GM19452 (cell line): ENCODE data around the gene CCN6.

ENCODE experiments used
- ATAC-seq: cut with Tn5 transposase; IDR thresholded peaks from one replicate; pipeline ENCODE4 v1.9.1; 2021; ENCODE audit not compliant: unreplicated experiment

Gene CCN6

DNA sequence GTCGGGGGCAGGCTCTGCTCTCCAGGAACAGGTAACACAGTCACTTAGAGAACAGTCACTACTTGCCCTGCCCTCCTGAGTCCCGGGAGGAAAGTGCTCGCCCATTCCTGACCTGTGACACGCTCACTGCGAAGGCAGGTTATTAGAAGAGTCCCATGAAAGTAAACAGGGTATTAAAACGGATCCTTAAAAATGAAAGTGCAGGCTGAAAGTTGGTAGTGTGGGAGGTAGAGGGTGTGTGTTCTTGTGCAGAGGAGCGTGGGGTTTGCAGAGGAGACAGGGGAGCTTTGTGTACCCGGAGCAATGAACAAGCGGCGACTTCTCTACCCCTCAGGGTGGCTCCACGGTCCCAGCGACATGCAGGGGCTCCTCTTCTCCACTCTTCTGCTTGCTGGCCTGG, at the start of gene CCN6:
Gene CCN6, plus strand, starts transcription at position 104 of the 400 bp plus-strand sequence. Its CDS starts 254 bp downstream, at position 358.
- ATAC-seq, result no peak

DNA sequence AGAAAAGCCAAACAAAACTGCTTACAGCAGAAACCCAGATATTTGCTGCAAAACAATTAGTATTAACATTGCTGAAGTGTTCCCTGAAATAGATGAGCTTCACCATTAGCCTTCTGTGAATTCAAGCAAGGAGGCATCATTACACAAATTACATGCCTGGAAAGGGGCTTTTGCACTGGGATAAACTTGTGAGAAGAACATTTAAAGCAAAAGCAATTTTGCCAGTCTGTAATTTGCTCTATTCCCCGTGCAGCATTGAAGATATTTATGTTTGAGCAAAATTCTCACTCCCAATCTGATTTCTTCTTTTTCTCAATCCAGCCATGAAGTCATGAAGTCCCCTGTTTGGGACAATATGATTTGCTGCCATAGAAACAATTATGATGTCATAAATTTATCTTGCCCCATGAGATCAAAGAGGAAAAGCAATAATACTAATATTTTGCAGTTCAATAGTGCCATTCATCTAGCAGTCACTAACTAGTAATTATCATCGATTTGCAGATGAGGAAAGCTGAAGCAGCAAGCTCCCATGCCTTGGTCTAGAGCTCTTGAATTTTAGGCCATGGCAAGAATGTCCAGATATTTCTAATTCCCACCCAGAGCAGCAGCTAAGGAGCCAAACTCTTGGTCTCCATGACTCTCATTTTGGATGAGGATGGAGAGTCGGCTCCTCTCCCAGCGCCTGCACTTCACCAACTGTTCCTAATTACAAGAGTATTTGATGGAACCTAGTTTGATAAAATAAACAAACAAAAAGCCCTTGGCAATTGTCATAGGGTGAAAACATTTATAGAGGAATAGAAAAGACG, 49.5 kb upstream of the CCN6 start:
- no peak for ATAC-seq

DNA sequence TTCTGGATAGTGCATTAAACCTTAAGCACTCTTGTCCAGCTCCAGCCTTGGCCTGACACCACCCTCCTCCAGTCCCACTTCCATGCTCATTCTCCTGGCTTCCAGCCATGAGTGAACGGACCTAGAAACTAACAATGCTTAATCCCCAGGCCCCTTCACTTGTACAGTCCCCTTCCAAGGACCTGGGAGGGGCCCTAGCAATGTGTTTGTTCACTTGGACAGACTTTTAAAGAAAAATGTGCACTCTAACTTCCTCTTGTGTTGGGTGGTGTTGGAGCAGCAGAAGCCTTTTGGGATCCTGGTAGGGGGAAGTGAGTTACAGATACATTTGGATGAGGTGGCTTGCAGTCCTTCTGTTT, 48.9 kb upstream of the CCN6 start:
- ATAC-seq, result no peak

DNA sequence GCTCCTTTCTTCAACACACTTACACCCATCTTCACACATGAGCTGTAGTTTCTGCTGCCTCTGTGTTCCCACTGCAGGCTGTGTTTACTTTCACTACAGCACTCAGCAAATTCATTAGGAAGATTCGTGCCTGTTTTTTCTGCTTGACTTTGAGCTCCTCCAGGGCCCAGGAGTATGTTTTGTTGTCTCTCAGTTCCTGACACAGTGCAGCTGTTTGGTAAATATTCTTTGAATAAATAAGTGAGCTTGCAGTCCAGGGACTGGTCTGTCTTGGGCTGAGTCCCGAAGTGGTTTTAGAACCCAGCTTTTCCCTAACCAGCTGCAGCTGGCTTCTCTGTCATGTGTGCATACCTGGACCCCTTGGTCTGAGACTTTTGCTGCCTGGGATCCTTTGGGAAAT, 46.6 kb upstream of the CCN6 start:
- ATAC-seq, result no peak

DNA sequence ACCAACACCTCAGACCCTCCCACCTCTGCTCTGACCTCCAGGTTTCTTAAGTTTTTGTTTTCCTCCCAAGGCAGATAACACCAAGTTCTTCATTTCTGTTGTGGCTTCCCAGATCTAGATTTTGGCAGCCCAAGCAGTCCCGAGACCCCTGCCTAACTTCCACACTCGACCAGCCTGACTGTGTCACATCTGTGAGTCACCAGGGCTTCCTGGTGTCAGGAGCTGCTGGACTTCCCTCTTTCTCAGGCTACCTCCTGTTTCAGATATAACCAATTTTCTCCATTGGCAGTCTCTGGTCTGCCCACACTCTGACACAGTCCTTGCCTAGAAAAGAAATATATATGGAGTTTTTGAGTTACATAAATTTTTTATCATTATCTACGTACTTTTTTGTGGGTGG, 46.1 kb upstream of the CCN6 start:
- ATAC-seq, result no peak

DNA sequence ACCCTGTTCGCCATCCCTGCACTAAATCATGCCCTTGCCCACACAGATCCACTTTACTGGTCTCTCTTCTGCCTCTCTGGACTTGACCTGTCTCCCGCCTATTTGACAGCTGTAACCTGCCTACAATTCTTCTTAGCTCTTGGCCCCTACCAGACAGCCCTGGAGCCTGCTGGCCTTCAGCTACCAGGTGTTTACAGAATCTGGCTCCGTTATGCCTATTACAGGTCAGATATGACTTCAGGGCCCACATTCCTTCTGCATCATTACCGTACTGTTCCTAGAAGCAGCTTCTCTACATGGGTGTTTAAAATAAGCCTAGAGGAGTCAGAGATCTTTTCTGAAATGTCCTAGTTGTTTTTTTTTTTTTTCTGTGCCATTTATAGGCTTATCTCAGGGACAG, 45.4 kb upstream of the CCN6 start:
- no peak for ATAC-seq

DNA sequence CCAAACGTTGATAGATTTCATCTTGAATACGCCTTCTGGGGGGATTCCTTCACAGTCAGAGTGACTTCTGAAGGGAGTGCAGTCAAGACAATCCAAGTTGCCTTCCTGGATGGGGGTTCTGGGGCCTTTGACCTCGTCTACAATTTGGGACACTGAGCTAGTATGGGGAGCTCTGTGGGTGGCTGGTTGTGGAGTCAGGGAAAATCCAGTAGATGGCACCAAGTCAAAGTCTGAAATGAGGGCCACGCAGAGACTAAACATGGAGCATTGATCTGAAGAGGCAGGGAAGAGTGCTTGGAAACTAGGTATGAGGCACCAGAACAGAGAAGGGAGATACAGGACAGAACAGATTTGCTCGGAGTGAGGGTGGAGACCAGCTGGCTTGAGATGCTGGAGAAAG, 43.6 kb upstream of the CCN6 start:
- ATAC-seq, result no peak

DNA sequence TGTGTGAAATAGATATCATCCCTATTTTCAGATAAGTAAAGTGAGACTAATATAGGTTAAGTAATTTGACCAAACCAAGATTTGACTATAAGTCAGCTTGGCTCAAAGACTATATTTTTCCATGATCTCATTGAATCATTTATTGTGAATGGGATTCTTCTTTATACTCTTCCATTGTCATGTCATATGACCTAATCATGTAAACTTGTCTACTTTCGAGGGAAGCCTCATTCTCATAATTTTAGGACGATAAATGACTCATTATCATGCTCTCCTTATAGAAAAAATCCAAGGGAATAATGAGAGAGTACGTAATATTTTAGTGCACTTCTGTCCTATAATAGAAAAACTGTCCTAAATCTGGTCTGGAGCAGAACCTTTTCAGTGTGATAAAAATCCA, 40.9 kb upstream of the CCN6 start:
- ATAC-seq, result no peak

DNA sequence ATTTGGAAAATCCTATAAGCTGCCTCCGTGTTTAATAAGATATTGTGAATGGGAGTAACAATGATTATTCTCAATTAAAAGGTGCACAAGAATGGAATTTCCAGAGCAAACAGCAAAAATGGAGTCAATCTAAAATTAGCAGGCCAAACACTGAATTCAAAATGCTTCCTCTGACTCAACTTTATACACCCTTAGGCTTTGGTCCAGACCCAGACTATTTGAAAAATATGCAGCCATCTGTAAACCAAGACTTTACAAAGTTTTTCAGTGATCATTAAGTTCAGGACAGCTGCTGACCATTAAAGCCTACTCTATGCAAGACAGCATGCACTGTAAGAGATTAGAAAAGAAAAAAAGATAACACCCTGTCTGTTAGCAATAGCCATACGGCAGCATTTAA, 39.4 kb upstream of the CCN6 start:
- no peak for ATAC-seq

DNA sequence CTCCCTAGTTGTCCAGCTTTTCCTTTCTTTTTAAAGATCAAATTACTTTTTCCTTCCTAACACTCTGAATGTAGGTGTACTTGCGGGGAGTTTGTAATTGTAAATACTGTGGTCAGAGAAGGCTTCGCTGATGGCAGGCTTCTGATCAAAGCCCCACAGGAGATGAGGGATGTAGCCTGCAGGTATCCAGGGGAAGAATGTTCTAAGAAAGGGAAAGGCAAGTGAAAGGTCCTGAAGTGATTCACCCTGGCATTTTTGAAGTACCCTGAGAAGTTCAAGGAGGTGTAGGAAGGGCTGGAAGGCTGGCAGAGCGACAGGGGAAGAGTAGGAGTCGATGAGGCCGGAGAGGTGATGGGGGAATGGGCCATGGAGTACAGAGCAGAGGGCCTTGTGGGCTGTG, 38.2 kb upstream of the CCN6 start:
- no peak for ATAC-seq

DNA sequence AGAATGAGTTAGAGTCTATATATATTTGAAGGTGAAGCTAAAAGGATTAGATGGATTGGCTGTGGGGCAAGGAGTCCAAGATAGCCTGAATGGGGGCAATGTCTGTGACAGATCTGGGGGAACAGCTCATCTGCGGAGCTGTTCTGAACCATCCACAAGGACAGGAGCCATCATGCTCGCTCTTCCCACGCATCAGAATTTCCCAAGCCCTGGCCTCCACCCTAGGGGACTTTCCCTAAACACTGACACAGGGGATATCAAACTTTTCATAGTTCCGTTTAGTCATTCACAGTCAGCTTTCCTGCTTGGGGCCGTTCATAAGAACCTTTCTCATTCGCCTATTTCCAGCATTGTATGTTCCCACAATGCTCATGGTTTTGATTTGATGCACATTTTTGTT, 37.6 kb upstream of the CCN6 start:
- no peak for ATAC-seq

DNA sequence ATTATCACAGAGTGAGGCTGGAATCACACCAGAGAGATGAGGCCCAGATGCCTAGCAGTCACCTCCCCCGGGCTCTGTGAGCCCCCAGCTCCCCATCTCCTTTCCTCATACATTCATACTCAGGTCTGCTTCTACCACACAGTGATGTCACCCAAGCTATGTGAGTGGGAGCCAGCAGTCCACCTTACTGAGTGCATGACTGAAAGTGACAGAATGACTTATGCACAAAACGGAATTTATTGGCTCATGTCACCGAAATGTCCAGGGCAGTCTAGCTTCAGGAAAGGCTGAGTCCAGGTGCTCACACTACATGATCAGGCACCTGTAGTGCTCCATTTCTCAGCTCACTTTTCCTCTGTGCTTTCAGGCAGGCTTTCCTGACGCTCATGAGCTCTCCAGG, 36.7 kb upstream of the CCN6 start:
- no peak for ATAC-seq

DNA sequence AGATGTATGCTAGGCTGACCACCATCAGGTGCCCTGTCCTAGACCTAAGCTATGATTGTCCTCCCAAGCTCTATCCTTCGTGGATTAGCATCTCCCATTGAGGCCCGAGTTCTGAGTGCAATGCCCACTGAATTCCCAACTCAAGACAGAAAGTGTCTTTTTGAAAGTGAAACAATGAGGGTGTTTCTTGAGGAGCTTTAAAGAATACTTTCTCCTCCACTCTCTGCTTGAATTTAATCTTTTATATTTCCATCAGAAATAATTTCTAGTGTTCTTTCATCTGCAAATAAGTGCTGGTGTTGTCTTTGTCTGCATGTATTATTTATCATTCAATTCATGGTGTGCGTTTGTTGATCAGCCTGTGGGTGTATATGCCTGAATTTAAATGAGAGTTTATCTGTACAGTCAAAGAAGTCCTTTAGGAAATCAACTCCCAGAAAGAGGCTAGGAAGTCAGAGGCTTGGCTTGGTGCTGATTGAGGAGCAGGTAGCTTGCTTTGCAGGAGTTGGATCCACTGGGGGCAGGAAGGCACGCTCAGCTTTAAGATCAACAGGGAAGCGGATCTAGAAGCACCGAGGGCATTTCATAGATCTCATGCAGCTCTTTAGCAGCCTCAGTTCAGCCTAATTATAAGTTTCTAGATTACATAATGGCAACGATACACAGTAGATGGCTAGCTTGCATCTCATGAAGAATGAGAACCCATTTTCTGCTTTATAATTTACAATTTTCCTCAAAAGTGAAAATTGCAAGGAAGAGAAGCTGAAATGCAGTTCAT, 36.0 kb upstream of the CCN6 start:
- ATAC-seq, result no peak

DNA sequence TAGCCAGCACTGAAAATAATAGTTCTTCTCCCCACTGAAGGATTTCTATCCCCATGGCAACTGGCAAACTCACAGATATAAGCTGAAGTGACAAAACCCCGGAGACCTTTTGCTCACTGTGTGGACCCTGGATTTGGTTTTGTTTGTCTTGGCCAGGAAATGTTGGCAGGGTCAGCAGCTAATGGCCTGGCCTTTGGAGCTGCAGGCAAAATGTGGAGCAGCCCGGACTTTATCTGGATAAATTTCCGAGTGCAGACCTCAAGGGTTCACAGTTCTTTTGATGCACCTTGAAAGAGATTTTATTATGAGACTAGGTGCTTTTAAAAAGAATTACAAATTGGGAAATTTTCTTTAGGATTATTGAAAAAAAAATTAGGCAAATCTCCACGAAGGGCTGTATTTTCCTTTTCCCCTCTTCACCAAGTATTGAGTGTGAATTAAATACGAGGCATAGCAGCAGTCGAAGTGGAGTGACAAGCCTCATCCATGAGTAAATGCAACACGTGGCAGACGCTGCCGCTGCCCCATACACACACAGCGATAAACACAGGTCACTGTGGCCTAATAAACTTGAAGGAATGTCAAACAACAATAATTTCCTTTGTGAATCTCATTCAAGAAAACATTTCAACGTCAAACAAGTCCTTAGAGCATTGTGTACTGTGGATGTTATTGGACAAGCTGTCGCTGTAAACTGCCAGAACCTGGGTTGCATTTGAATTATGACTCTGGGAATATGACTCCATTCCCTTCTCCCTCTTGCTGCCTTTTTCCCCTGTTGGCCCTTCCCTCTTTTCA, 35.1 kb upstream of the CCN6 start:
- no peak for ATAC-seq

DNA sequence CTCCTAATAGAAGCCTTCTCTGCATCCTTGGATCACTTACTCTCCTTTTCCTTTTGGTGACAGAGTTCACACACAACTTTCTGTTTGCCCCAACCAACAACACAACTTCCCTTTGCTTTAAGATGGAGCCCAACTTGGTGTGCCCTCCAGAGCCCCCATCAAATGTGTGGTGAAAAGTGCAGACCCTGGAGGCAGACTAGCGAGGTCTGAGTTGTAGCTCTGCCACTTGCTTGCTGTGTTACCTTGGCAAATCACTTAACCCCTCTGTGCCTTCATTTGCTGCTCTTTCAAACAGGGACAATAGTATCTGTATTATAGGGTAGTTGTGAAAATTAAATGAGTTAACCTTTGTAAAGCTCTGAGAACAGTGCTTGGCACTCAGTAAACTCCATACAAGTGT, 34.3 kb upstream of the CCN6 start:
- ATAC-seq, result no peak

DNA sequence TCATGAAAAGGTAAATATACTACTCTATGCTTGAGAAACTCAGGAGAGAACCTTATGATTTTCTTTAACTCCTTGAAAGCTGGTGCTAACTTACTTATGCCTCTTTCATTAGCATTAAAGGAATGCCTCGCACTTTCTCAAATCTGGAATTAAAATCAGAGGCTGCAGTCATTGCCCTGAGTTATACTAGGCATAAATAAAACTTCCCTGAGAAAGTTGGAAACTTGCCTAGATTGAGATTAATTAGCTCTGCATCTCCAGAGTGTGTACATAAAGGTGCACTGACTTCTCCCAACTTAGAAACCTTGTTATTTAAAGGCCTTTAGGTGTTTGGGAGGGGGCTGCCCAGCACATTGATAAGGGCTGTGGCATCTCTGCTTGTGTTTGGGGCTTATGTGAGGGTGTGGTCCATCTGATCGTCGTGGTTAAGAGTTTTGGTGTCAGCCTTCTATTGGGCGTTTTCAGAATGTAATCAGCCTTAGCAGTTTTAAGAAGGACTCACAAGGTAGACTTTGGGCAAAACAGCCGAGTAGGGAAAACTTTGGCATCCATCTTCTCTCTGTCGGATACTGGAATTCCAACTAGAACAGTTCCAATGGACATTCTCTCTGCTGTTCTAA, 32.1 kb upstream of the CCN6 start:
- no peak for ATAC-seq

DNA sequence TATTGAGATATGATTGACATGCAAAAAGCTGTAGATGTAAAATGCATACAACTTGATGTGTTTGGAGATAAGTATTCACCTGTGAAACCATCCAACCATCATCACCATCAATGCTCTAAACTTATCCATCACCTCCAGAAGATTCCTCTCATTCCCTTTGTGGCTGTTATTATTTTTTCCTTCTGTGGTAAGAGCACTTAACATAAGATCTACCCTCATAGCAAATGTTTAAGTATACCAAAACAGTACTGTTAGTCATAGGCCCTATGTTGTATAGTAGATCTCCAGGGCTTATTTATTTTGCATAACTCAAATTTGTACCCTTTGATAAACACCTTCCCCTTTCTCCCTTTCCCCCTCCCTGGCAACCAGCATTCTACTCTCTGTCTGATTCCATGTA, 31.2 kb upstream of the CCN6 start:
- no peak for ATAC-seq

DNA sequence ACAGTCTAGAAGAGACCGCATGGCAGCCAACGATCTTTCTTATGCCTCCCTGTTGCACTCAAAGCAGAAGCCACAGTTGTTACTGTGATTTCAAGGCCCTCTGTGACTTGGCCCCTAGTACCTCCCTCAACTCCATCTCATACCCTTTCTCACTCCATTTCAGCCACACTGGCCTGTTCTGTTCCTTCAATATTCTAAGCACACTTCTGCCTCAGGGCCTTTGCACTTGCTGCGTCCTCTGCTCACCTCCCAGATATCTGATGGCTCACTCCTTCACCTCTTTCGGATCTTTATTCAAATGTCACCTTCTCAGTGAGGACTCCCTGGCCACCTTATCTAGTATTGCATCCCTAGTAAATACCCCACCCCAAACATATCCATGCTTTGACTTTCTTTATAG, 29.4 kb upstream of the CCN6 start:
- no peak for ATAC-seq

DNA sequence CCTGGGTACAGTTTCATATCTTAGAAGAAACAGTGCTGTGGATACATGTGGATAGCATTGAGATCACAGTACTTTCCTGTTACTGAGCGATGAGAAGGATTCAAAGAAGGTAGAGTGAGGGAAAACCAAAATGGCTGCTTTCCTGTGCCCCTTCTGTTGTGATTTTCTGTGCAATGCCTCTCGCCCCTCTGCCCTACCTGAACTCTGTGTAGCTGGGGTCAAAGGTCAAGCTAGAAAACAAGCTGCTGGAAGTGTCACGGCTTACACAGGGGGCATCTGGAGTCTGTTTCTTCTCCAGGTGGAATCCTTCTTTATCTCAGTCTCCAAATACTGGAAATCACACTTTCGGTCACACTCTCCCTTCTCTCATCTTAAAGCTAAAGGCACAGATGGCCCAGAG, 27.0 kb upstream of the CCN6 start:
- no peak for ATAC-seq

DNA sequence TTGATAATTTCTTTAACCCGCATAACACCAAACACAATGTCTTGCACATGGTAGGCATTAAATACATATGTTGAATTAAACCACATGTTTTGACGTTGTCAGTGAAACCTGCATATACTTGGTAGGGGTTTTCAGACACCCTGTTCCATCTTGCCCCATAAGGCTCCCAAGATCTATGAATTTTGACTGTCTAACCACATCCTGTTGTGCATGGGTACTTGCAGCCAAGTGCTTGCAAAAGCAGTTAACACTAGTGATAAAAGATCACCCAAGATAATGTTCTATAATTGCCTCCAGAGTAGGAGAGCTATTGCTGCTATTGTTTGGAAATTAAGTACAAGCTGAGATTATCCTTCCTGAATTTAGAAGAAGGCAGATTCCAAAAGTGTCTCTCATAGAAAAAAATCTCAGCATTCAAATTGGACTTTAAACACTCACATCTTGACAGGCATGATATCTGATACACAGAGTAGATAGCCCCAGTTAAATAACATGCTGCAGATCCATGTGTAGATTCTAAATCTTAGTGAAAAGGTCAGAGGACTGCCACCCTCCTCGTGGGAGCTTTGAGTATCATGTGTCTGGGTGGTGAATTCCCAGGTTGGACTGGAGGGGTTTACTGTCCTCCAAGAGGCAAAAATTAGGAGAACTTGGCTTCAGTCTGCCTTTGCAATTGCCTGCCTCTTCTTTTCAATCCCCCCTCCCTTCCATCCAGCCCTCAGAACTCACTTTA, 25.8 kb upstream of the CCN6 start:
- ATAC-seq, result peak; percentile 78
